Measurements from ENCODE around the gene DENND2C.

GRCh38 chr1:114716304-114717170 is 46.7 kb upstream of the DENND2C start, which contains the start of gene NRAS:
- TF ChIP-seq ZNF274 (IDR thresholded peaks at IDR 0.05; ENCODE audit: low read depth, low read length), result no peak
- TF ChIP-seq YY1 (IDR thresholded peaks at IDR 0.05; ENCODE audit: insufficient read depth, insufficient read length), result no peak

Data from NT2/D1 (cell line).